Right hindlimb (tissue), 1 donor: Measurements from ENCODE around the gene PIM3.
A peak's percentile ranks its signal among the peaks of the same experiment; 100 is the strongest.

ENCODE experiments used
- DNase-seq: peaks from one replicate; pipeline ENCODE4 v3.0.0-alpha.2; 2018

PIM3 gene

GRCh38 chr22:49956914-49957825 is 3.4 kb upstream of the PIM3 start:
- no peak for DNase-seq

- DNase-seq = no peak
These were observed 2.7 kb upstream of the PIM3 start for GRCh38 chr22:49957826-49958365.

GRCh38 chr22:49958366-49958921 is 2.1 kb upstream of the PIM3 start:
- peak; percentile 16 for DNase-seq

DNA sequence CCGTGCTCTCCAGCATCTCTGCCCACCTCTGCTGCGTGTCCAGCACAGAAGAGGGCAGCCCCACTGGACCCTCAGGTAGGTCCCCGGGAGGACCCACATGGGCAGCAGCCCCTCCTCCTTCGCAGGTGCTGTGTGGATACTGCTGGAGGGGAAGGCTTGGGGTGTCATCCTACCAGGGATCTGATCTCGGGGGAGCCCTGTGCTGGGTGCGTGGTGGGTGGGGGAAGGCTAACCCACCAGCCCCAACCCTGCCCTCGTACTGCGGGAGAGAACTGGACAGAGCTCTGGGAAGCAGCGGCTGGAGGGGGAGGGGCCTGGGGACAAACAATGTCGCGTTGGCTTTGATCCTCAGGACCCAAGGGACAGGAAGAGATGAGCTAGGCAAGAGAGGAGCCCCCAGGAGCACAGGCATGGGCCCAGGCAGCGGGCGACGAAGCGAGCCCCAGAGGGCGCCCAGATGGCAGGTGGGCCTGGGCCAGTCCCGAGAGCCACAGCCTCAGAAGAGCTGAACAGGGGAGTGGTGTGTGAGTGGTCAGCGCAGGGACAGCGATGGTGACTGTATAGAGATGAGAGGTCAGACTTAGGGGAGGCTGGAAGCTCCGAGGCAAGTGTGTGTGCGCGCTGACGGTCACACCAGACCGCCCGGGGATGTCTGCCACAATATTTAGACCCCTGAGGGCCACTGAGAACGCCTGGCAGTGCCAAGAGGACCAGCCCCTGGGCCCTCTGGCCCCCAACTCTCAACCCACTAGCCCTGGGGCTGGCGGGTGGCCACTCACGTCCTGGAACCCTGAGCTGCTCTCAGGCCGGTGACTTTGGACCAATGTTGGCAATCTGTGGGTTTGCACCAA is 1.4 kb upstream of the PIM3 start:
- peak; percentile 39 for DNase-seq

GRCh38 chr22:49959782-49960158 is 802 bp upstream of the PIM3 start:
- DNase-seq = no peak

GRCh38 chr22:49961005-49961600 is 531 bp downstream of the PIM3 start:
- DNase-seq = no peak

DNA sequence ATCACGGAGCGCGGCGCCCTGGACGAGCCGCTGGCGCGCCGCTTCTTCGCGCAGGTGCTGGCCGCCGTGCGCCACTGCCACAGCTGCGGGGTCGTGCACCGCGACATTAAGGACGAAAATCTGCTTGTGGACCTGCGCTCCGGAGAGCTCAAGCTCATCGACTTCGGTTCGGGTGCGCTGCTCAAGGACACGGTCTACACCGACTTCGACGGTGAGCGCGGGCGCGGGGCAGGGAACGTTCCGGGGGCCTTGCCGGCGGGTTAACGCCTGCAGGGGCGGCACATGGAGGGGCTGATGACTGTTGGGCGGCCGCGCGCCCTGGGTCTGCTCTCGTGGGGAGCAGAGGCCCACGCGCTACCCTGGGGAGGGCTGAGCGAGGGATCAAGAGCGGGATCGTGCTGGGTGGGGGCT is 1.0 kb downstream of the PIM3 start:
- peak; percentile 34 for DNase-seq

DNA sequence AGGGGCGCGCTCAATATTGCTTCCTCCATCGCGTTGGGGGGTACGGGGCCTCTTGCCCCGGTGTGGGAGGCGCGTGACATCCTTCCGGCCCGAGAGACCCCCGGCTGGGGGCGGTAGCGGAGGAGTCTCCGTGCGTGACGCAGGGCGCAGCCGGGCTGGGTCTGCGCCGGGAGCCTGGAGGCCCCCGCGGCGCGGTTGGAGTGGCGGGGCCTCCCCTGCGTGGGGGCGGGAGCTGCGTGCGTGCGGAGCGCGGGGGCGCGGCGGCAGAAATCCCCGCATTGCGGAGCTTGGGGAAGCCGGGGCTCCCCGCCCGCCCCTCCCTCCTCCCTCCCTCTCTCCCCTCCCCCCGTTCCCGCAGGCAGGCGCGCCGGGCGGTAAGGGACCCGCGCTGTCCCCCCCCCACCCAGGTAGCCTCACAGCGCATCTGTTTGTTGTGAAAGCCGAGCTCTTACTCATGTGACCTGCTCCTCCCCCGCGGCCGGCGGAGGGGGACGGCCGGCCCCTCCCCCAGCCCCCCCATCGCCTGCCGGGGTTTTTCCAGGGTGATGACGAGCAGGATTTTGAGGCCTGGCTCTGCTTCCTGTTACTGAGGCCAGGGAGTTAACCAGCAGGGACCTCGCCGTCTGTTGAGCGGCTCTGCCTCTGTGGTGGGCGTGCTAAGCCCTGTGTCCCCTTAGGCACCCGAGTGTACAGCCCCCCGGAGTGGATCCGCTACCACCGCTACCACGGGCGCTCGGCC is 1.6 kb downstream of the PIM3 start:
- peak; percentile 86 for DNase-seq

DNA sequence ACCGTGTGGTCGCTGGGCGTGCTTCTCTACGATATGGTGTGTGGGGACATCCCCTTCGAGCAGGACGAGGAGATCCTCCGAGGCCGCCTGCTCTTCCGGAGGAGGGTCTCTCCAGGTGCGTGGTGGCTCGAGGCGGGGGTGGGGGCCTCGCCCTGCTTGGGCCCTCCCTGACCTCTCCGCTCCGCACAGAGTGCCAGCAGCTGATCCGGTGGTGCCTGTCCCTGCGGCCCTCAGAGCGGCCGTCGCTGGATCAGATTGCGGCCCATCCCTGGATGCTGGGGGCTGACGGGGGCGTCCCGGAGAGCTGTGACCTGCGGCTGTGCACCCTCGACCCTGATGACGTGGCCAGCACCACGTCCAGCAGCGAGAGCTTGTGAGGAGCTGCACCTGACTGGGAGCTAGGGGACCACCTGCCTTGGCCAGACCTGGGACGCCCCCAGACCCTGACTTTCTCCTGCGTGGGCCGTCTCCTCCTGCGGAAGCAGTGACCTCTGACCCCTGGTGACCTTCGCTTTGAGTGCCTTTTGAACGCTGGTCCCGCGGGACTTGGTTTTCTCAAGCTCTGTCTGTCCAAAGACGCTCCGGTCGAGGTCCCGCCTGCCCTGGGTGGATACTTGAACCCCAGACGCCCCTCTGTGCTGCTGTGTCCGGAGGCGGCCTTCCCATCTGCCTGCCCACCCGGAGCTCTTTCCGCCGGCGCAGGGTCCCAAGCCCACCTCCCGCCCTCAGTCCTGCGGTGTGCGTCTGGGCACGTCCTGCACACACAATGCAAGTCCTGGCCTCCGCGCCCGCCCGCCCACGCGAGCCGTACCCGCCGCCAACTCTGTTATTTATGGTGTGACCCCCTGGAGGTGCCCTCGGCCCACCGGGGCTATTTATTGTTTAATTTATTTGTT is 2.4 kb downstream of the PIM3 start:
- DNase-seq = peak; percentile 33

- no peak for DNase-seq
These were observed 3.1 kb downstream of the PIM3 start for GRCh38 chr22:49963647-49964026.

DNA sequence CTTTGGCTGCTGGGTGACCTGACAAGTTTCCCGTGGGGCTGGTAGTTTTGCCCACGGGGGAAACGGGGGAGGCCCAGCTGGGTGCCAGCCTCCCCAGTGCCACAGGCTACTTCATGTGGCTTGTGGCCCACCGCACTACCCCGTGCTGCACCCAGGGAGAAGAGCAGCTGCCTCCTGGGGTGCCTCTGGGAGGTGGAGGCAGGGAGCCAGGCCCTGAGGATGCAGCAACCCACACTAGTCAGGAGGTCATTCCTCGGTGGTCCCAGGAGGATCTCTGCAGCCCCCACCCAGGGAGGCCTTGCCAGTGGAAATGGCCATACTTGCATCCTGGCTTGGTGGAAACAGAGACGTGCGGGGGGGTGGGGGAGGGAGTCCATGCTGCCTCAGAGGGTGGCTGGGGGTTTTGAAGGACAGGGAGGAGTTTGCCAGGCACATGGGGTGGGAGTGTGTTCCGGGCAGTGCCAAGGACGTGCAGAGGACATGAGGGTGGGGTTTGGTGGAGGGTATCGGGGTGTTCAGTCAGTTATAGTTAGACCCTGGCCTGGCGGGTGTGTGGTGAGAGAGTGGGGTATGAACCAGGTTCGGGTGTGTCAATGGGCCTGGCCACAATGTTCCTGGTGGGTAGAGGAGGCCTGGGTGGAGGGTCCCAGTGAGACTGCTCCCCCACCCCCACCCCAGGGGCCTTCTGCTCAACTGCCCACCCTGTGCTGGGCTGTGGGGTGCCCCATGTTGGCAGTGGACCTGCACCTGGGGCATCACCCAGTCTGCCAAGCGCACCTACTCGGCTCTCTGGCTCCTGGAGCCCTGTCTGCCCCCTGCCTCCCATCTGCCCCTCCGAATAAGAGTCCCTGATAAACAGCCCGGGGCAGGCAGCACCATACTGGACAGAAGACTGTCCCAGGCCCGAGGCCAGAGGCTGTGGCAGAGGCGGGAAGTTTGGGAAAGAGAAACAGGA is 3.8 kb downstream of the PIM3 start:
- DNase-seq = peak; percentile 22

DNA sequence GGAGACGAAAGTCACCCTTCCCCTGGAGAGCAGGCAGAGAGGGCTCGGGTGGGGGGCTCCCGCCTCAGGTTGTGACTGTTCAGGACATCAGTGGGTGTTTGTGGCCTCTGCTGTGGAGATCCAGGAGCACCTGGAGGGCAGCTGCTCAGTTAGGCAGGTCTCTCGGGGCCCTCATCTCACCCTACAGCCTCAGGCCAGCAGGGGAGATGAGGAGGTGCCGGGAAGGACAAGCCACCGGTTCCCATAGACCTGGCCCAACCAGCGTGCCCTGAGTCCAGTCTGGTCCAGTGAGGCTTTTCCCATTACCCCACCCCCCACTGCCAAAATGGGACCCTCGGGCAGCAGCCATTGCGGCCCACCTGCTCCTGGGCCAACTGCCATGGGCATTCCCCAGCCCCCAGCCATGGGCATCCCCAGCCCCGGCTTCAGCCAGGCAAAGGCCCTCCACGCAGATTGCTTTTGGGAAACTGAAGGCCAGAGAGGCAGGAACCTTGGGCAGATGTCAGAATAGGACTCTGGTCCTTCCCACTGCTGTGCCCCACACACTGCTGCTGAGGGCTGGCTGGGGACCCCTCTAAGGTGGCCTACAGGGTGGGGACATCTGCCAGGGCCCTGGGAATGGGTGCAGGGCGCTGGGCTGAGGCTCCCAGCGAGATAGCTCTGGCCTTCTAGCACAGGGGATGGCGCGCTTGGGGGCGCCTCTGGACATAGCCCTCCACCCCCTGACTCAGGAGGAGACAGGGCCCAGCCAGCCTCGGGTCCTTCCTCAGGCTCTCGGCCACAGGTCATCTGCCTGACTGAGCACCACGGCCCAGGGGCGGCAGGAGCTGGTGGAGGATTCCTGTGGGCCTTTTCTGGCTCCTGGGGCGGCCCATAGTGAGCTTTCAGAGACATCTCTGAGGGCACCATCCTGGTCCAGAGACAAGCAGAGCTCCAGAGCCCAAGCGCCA is 4.8 kb downstream of the PIM3 start:
- DNase-seq = peak; percentile 24

- DNase-seq = peak; percentile 18
These were observed 5.6 kb downstream of the PIM3 start for GRCh38 chr22:49966041-49966773.

DNA sequence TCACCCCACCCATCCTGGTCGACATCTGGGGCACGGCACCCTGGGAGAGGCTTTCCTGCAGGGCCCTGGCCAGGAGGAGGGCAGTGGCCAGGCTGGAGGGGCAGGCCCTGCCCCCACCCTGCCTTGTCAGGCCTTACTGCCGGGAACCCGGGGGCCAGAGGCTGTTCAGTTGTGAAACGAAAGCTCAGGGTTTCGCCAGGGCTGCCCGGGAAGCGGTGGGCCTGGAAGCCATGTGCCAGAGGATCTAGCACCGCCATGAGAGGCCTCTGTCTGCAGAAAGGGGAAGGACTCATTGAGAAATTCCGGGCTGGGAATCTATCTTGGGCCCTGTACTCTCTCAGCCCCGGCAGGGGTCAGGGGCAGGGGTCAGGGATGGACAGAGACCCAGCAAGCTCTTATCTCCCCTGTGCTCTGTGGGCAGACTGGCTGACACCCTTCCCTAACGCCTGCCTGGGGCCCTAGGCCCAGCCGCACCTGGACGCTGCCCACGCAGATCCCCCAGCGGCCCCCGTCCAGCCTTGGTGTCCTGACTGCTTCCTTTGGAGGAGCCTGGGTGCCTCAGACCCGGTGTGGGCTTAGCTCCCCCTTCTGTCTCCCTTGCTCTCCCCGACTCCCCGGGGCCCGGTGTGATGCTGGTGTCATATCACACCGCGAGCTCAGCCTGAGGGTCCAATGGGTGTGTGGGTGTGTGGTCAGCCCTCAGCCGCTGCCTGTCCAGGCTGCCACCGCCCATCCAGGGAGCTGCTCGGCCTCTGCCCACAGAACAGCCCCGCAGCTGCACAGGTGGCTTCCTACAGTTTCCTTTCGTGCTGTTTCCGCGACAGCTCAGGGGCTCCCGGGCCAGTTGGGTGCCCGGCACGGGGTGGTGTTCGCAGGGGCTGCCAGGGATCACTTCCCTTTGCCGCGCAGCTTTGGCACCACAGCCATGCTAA is 6.5 kb downstream of the PIM3 start:
- DNase-seq = peak; percentile 41

GRCh38 chr22:49967706-49968208 is 7.2 kb downstream of the PIM3 start:
- peak; percentile 33 for DNase-seq

- peak; percentile 18 for DNase-seq
These were observed 7.8 kb downstream of the PIM3 start for GRCh38 chr22:49968313-49968830.
